K562 (cell line): Measurements from ENCODE around the gene ANKRD24. TPM values are rescaled to one million over a fixed set of nuclear protein-coding genes. Genes with fewer than 3 reads are reported as not detected.

Experiments
- ATAC-seq: fragments of 200-7000 bp; cut with Tn5 transposase; 3 replicates; pipeline ENCODE4 v1.9.1; 2020; ENCODE audit warnings: moderate library complexity
- BruUV-seq: library from RNA; stranded (reverse); fragments of 400-500 nt; replicated peaks from 2 replicates; lab custom pipeline; 2021; lab: Mats Ljungman, UMichigan
- CTCF ChIA-PET: fragments of 300-600 bp; formaldehyde crosslinking; extraction: SDS; loops from one replicate; lab custom pipeline; 2021; ENCODE audit warnings: low intra/inter-chr PET ratio; lab: Yijun Ruan, JAX
- POLR2A ChIA-PET: fragments of 300-600, 350-650 bp; sonication (Branson Sonifier 250); formaldehyde crosslinking; extraction: SDS; loops from one replicate; lab custom pipeline; 2021; ENCODE audit warnings: antibody characterized with exemption, inconsistent platforms; lab: Yijun Ruan, JAX
- DNase-seq, 4 experiments: peaks; one replicate each; pipeline versions ENCODE4 v3.0.0 to v3.0.0-alpha.2; 2011 to 2018; ENCODE audit warnings: low spot score in 3 of 4, mixed read lengths in 3 of 4; ENCODE audit errors: extremely low read depth in 1 of 4
- FAIRE-seq: peaks from 2 replicates; lab custom pipeline; 2011; peaks lifted over from hg19 to GRCh38; lab: Jason Lieb, UNC
- H2AFZ ChIP-seq: 2 replicates; pipeline ENCODE4 v1.6.0; 2011; ENCODE audit warnings: low read depth, low read length, control low read depth, inconsistent platforms
- H3K27ac ChIP-seq: fragments of 200-600 bp; 3 replicates; pipeline ENCODE4 v1.8.0; 2011; ENCODE audit warnings: low read depth, mild to moderate bottlenecking, control low read depth, inconsistent platforms, low read length, moderate library complexity, mixed read lengths; ENCODE audit errors: extremely low read depth
- H3K27me3 ChIP-seq, 2 experiments: fragments of 300-600 bp in 1 of 2; 2 replicates in 1 of 2; 3 replicates in 1 of 2; pipeline versions ENCODE4 v1.6.0 to v1.8.0; 2011; ENCODE audit warnings: inconsistent platforms in 2 of 2, low read length in 2 of 2, mild to moderate bottlenecking in 1 of 2, mixed read lengths in 1 of 2, moderate library complexity in 1 of 2; ENCODE audit not compliant: control insufficient read depth in 2 of 2, insufficient read depth in 2 of 2
- H3K36me3 ChIP-seq: fragments of 300-600 bp; 3 replicates; pipeline ENCODE4 v1.8.0; 2011; ENCODE audit warnings: mild to moderate bottlenecking, low read length, inconsistent platforms; ENCODE audit not compliant: control insufficient read depth, insufficient read depth
- H3K4me1 ChIP-seq, 2 experiments: fragments of 200-600 bp in 1 of 2; replicated peaks in 1 of 2; 2 replicates in 1 of 2; 3 replicates in 1 of 2; pipeline versions ENCODE4 v1.5.1 to v1.8.0; 2011; ENCODE audit warnings: inconsistent platforms in 2 of 2, low read length in 2 of 2, mild to moderate bottlenecking in 1 of 2, mixed read lengths in 1 of 2, moderate library complexity in 1 of 2; ENCODE audit not compliant: control insufficient read depth in 2 of 2, insufficient read depth in 2 of 2
- H3K4me2 ChIP-seq: 2 replicates; pipeline ENCODE4 v1.6.1; 2011; ENCODE audit warnings: low read length, control low read depth, inconsistent platforms, mixed read lengths; ENCODE audit not compliant: insufficient read depth
- H3K4me3 ChIP-seq: fragments of 200-600 bp; sonication (generic), shearing (Covaris generic); 2 replicates; pipeline ENCODE4 v1.5.1; 2016; ENCODE audit warnings: control low read depth, inconsistent platforms
- H3K79me2 ChIP-seq: fragments of 200-600 bp; 3 replicates; pipeline ENCODE4 v1.8.0; 2011; ENCODE audit warnings: low read length, inconsistent platforms; ENCODE audit not compliant: control insufficient read depth, insufficient read depth
- H3K9ac ChIP-seq, 2 experiments: 2 replicates each; pipeline versions ENCODE4 v1.6.0 to v1.6.1; 2011; ENCODE audit warnings: low read depth in 2 of 2, low read length in 2 of 2, control low read depth in 1 of 2, inconsistent platforms in 1 of 2, mild to moderate bottlenecking in 1 of 2, mixed read lengths in 1 of 2; ENCODE audit not compliant: insufficient read depth in 1 of 2
- H3K9me1 ChIP-seq: one replicate; pipeline ENCODE4 v1.6.0; 2011; ENCODE audit warnings: inconsistent platforms, mild to moderate bottlenecking, low read length, moderate library complexity; ENCODE audit not compliant: control insufficient read depth, insufficient read depth
- H3K9me3 ChIP-seq: replicated peaks from 2 replicates; pipeline ENCODE4 v1.5.1; 2011; ENCODE audit warnings: low read depth, low read length, inconsistent platforms; ENCODE audit not compliant: control insufficient read depth, insufficient read depth
- H4K20me1 ChIP-seq: replicated peaks from 2 replicates; pipeline ENCODE4 v1.6.1; 2011; ENCODE audit warnings: low read length, inconsistent platforms, mixed read lengths; ENCODE audit not compliant: control insufficient read depth, insufficient read depth
- ARID1B ChIP-seq: fragments of 450-650 bp; IDR thresholded peaks from 2 replicates; pipeline ENCODE4 v1.6.1; 2016; ENCODE audit warnings: antibody characterized with exemption, mild to moderate bottlenecking, inconsistent platforms
- CCAR2 ChIP-seq: fragments of 200-400 bp; formaldehyde crosslinking; IDR thresholded peaks from 2 replicates; pipeline ENCODE4 v1.6.1; 2017; ENCODE audit warnings: mild to moderate bottlenecking, low read depth, low read length
- EWSR1 ChIP-seq: fragments of 450-650 bp; IDR thresholded peaks from 2 replicates; pipeline ENCODE4 v1.6.1; 2018; ENCODE audit warnings: borderline replicate concordance, mild to moderate bottlenecking, low read depth, moderate library complexity; ENCODE audit not compliant: partially characterized antibody
- HDGF ChIP-seq: fragments of 450-650 bp; IDR thresholded peaks from 2 replicates; pipeline ENCODE4 v1.6.1; 2016
- MYBL2 ChIP-seq, 2 experiments: fragments of 450-650 bp in 1 of 2; sonication (generic) in 1 of 2; formaldehyde crosslinking in 1 of 2; IDR thresholded peaks; 2 replicates each; pipeline versions ENCODE4 v1.6.1 to v1.8.1; 2017 to 2022; ENCODE audit warnings: borderline replicate concordance in 1 of 2, inconsistent platforms in 1 of 2, low read depth in 1 of 2, mild to moderate bottlenecking in 1 of 2, missing genetic modification reagents in 1 of 2, moderate library complexity in 1 of 2
- SMARCA5 ChIP-seq: fragments of 450-650 bp; IDR thresholded peaks from 2 replicates; pipeline ENCODE4 v1.6.1; 2016
- STAT5A ChIP-seq: IDR thresholded peaks from 2 replicates; pipeline ENCODE4 v1.6.1; 2012; ENCODE audit warnings: low read length, inconsistent platforms, borderline replicate concordance
- TRIM24 ChIP-seq, 2 experiments: fragments of 450-650 bp; IDR thresholded peaks; 2 replicates each; pipeline ENCODE4 v1.6.1; 2016
- ZNF12 ChIP-seq: sonication (generic); formaldehyde crosslinking; IDR thresholded peaks from 2 replicates; pipeline ENCODE4 v1.4.0; 2020; ENCODE audit warnings: mild to moderate bottlenecking, missing genetic modification reagents
- ZNF143 ChIP-seq: sonication (generic); formaldehyde crosslinking; IDR thresholded peaks from 2 replicates; pipeline ENCODE4 v1.9.0; 2022; ENCODE audit warnings: mild to moderate bottlenecking, missing genetic modification reagents
- ZNF174 ChIP-seq: fragments of 250-450 bp; sonication (Bioruptor Pico); IDR thresholded peaks from 2 replicates; pipeline ENCODE4 v1.4.0; 2020; ENCODE audit warnings: mild to moderate bottlenecking
- ZNF584 ChIP-seq: fragments of 200-800 bp; sonication (Bioruptor generic); IDR thresholded peaks from 2 replicates; pipeline ENCODE4 v1.6.1; 2016; ENCODE audit warnings: low read depth, mild to moderate bottlenecking, missing genetic modification characterization, missing compliant biosample characterization
- WGBS: fragments of 100-300 bp; shearing (Covaris generic); methylation state at CpG from one replicate; pipeline ENCODE4 v1.1.6; 2016; ENCODE audit warnings: low coverage, mixed read lengths; ENCODE audit not compliant: insufficient coverage; ENCODE audit errors: missing lambda C conversion rate; 5-methylcytosine and 5-hydroxymethylcytosine counted together
- in situ Hi-C: fragments of 300-500 bp; cut with MboI; formaldehyde crosslinking; loops from 4 replicates; pipeline ENCODE4 v1.15.0; 2018; ENCODE audit warnings: inconsistent platforms, mixed read lengths
- intact Hi-C: fragments of 100-400 bp; cut with micrococcal nuclease; formaldehyde crosslinking; loops from 2 replicates; pipeline ENCODE4 v1.14.2; 2022
- polyA plus RNA-seq, 8 experiments: library from polyadenylated mRNA; depleted of rRNA in 4 of 8; stranded (reverse) in 5 of 8; unstranded in 3 of 8; fragments of >200 nt; fragmentation: Nextera tagmentation in 2 of 8; fragmentation: Illumina TruSeq in 1 of 8; extraction: Ambion mirVana in 2 of 8; extraction: Trizol in 1 of 8; gene quantifications; 2 replicates each; pipeline versions ENCODE4 v1.2.1 to v1.2.3, GENCODE V29; 2011 to 2014; ENCODE audit warnings: inconsistent platforms in 1 of 8, missing spikeins in 1 of 8
- total RNA-seq, 7 experiments: library from RNA; depleted of rRNA in 6 of 7; stranded (reverse); fragments of >200 nt in 6 of 7; fragmentation: Illumina TruSeq in 2 of 7; extraction: Trizol in 2 of 7; gene quantifications; 2 replicates each; pipeline versions ENCODE4 v1.2.1 to v1.2.3, GENCODE V29; 2011 to 2021; ENCODE audit warnings: low replicate concordance in 1 of 7
- TF ChIP-seq, protein P1 (sequence below): fragments of 450-650 bp; formaldehyde crosslinking; IDR thresholded peaks from 2 replicates; pipeline ENCODE4 v1.4.0; 2022; ENCODE audit warnings: missing genetic modification characterization
- TF ChIP-seq, protein P2 (sequence below): fragments of 250-450 bp; sonication (Bioruptor Pico); IDR thresholded peaks from 2 replicates; pipeline ENCODE4 v1.8.0; 2021; ENCODE audit warnings: moderate library complexity, mild to moderate bottlenecking, inconsistent platforms
- TF ChIP-seq, protein P3 (sequence below): fragments of 450-650 bp; formaldehyde crosslinking; conservative IDR thresholded peaks from 2 replicates; pipeline ENCODE4 v1.4.0; 2022; ENCODE audit warnings: mild to moderate bottlenecking, missing genetic modification characterization
- TF ChIP-seq, protein P4 (sequence below): sonication (generic); formaldehyde crosslinking; IDR thresholded peaks from 2 replicates; pipeline ENCODE4 v1.8.0; 2022; ENCODE audit warnings: mild to moderate bottlenecking, missing genetic modification reagents
- TF ChIP-seq, protein P5 (sequence below), 2 experiments: fragments of 450-650 bp; IDR thresholded peaks; 2 replicates each; pipeline ENCODE4 v1.6.1; 2016

The ANKRD24 gene
- total and polyA plus RNA-seq, 9 of the 15 experiments (the other 6 are each of a cell fraction or from before 2014, with no cell fraction given) = 0.07 to 0.12 (median 0.09) TPM; not detected in 5

DNA sequence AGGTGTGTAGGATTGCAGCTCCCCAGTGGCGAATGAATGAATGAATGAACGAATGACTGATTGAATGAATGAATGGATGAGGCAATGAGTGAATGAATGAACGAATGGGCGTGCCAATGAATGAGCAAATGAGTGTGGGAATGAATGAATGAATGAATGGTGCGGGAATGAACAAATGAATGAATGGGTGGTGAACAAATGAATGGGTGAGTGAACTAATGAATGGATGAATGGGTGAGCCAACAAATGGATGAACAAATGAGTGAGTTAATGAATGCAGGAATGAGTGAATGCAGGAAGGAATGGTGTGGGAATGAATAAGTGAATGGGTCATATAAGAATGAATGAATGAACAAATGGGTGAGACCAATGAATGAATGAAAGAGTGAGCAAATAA lies 14.7 kb downstream of the ANKRD24 start:
- H3K4me1 ChIP-seq = peaks cover 0 to 14% of the 10 kb centered on the region in 2 experiments; a peak in 2 of 5 replicates
- H3K4me2 ChIP-seq = no peak overlapping the region
- BruUV-seq = no TSS peak
- H3K9ac ChIP-seq = no peak overlapping the region
- WGBS = 3% methylated on average over 5 of the region's 5 CpGs
- H3K27me3 ChIP-seq = peaks cover 8 to 30% of the 10 kb centered on the region in 2 experiments
- no peaks in the 10 kb centered on the region for H3K36me3 ChIP-seq
- no peaks in the 10 kb centered on the region for H3K79me2 ChIP-seq
- no peaks in the 10 kb centered on the region for H3K9me3 ChIP-seq
- ChIA-PET CTCF (interaction anchor here (0.7 kb wide), 1 partner anchor 18 kb away, joined by 4 read pairs; no protein-coding TSS in a partner anchor), POLR2A (no interaction called here)
- H3K4me3 ChIP-seq = no peak overlapping the region
- H3K27ac ChIP-seq = no peak overlapping the region
- ATAC-seq = no peak
- in situ Hi-C loops = no loop called here
- FAIRE-seq = no peak
- no peaks in the 10 kb centered on the region for H3K9me1 ChIP-seq
- H2AFZ ChIP-seq = no peak overlapping the region
- H4K20me1 ChIP-seq = no peaks in the 10 kb centered on the region
- intact Hi-C loops = no loop called here
- no peak for DNase-seq
- TF ChIP-seq, protein P1, sequence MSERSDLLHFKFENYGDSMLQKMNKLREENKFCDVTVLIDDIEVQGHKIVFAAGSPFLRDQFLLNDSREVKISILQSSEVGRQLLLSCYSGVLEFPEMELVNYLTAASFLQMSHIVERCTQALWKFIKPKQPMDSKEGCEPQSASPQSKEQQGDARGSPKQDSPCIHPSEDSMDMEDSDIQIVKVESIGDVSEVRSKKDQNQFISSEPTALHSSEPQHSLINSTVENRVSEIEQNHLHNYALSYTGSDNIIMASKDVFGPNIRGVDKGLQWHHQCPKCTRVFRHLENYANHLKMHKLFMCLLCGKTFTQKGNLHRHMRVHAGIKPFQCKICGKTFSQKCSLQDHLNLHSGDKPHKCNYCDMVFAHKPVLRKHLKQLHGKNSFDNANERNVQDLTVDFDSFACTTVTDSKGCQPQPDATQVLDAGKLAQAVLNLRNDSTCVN (CRISPR knock-in tag) = 0 out of 2 replicates have a peak, but pooled peaks have one; percentile 31
- no peak for TF ChIP-seq STAT5A
- TF ChIP-seq, protein P2, sequence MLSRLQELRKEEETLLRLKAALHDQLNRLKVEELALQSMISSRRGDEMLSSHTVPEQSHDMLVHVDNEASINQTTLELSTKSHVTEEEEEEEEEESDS = no peak
- TF ChIP-seq MYBL2 (IDR thresholded peaks at IDR 0.05; ENCODE audit: low read depth) = no peak
- TF ChIP-seq MYBL2 (CRISPR knock-in tag; IDR thresholded peaks at IDR 0.05; ENCODE audit: borderline replicate concordance) = no peak
- TF ChIP-seq, protein P3, sequence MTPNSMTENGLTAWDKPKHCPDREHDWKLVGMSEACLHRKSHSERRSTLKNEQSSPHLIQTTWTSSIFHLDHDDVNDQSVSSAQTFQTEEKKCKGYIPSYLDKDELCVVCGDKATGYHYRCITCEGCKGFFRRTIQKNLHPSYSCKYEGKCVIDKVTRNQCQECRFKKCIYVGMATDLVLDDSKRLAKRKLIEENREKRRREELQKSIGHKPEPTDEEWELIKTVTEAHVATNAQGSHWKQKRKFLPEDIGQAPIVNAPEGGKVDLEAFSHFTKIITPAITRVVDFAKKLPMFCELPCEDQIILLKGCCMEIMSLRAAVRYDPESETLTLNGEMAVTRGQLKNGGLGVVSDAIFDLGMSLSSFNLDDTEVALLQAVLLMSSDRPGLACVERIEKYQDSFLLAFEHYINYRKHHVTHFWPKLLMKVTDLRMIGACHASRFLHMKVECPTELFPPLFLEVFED (CRISPR knock-in tag) = 0 out of 2 replicates have a peak, but pooled peaks have one; percentile 35
- TF ChIP-seq HDGF = no peak
- no peak for TF ChIP-seq ZNF174 (CRISPR knock-in tag)
- TF ChIP-seq, protein P4, sequence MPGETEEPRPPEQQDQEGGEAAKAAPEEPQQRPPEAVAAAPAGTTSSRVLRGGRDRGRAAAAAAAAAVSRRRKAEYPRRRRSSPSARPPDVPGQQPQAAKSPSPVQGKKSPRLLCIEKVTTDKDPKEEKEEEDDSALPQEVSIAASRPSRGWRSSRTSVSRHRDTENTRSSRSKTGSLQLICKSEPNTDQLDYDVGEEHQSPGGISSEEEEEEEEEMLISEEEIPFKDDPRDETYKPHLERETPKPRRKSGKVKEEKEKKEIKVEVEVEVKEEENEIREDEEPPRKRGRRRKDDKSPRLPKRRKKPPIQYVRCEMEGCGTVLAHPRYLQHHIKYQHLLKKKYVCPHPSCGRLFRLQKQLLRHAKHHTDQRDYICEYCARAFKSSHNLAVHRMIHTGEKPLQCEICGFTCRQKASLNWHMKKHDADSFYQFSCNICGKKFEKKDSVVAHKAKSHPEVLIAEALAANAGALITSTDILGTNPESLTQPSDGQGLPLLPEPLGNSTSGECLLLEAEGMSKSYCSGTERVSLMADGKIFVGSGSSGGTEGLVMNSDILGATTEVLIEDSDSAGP = no peak
- TF ChIP-seq, protein P5, sequence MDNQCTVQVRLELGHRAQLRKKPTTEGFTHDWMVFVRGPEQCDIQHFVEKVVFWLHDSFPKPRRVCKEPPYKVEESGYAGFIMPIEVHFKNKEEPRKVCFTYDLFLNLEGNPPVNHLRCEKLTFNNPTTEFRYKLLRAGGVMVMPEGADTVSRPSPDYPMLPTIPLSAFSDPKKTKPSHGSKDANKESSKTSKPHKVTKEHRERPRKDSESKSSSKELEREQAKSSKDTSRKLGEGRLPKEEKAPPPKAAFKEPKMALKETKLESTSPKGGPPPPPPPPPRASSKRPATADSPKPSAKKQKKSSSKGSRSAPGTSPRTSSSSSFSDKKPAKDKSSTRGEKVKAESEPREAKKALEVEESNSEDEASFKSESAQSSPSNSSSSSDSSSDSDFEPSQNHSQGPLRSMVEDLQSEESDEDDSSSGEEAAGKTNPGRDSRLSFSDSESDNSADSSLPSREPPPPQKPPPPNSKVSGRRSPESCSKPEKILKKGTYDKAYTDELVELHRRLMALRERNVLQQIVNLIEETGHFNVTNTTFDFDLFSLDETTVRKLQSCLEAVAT (IDR thresholded peaks at IDR 0.05) = 0 out of 4 replicates have a peak, but pooled peaks of 1 of the 2 experiments have one; percentile 24
- 0 out of 4 replicates have a peak, but pooled peaks of 1 of the 2 experiments have one; percentile 13 for TF ChIP-seq TRIM24 (IDR thresholded peaks at IDR 0.05)
- no peak for TF ChIP-seq EWSR1
- TF ChIP-seq SMARCA5 = 0 out of 2 replicates have a peak, but pooled peaks have one; percentile 13
- 0 out of 2 replicates have a peak, but pooled peaks have one; percentile 14 for TF ChIP-seq ARID1B
- TF ChIP-seq ZNF143 (CRISPR knock-in tag) = 0 out of 2 replicates have a peak, but pooled peaks have one; percentile 3
- TF ChIP-seq CCAR2 = no peak
- no peak for TF ChIP-seq ZNF584 (CRISPR knock-in tag)
- no peak for TF ChIP-seq ZNF12
